Fibroblast of skin of left biceps (primary cell): ENCODE data around the gene NENF.
"Not testable (repeated sequence)": the region's sequence is repeated elsewhere in the genome, so short reads cannot be mapped to it uniquely, and the experiment has no call there.

Source experiments
- DNase-seq, 2 experiments: peaks; one replicate each; pipeline ENCODE4 v3.0.0-alpha.2; 2013; ENCODE audit warnings: low read depth in 2 of 2

Gene NENF

DNA sequence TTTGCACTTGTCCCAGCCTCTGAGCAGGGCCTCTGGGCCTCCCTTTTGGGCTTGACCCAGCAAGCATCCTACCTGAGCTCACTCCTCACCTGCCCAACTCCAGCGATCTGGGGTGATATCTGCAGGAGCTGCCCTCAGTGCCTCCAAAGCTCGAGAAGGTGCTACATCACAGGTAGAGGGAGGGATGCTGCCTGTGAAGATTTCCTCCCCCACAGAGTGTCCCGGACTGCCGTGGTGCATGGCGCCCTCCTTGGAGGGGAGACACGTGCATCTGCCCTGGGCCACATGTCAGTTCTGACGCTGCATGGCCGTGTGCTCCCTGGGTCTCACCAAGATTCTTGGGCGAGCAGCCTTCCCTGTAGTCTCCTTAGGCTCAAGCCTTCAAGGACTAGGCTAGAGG, 27.7 kb downstream of the NENF start:
- no peak for DNase-seq

- no peak for DNase-seq
Observed at GRCh38 chr1:212461916-212462660, 29.4 kb downstream of the NENF start.

GRCh38 chr1:212463565-212464285, 31.0 kb downstream of the NENF start:
- no peak for DNase-seq

DNA sequence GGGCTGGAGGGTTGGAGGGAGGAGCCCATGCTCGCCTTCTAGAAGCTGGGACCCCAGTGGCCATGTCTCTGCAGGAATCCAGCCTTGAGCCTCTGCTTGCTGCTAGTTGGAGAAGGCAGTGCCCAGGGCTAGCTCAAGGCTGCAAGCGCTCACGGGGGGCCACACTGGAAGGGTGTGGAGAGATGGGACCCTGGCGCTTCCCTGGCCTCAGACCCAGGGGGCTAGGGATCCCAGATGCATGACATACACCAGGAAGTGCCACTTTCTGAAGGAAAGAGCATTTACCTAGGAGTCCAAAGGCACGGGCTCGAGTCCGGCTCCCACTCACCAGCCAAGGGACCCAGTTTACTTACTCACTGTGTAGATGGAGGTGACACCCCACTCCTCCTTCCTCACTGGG, 32.6 kb downstream of the NENF start:
- no peak for DNase-seq

GRCh38 chr1:212466437-212466836, 33.7 kb downstream of the NENF start:
- no peak for DNase-seq

DNA sequence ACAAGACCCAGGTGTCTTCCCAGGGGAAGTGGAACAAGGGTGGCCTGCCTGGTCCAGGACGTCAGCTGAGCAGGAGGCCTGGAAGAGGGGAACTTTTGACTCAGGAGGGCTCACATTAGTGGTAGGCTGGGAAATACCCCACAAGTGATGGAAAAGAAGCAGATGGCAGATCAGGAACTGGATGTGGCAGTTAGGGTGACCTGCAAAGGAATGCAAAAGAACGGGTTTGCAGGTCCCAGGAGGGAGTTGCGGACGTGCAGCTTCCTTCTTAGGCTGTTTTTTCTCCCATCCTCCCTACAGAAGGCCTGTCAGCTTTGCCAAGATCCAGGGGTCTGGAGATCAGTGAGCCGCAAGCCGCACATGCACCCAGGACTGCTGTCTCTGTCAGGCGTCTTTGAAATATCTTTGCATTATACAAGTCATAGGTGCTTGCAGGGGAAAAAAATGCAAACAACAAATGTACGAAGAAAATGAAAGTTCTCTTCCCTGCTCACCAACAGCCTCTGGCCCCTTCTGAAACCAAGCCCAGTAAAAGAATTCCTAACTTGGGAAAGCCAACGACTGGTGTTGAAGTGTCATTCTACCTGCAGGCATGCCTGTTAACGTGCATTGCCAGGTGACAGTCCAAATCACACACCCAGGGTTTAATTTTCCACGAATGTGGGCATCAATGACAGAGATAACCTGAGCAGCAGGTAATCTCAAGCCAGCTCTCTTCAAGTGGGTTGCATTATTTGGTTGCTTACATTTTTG, 34.4 kb downstream of the NENF start:
- DNase-seq = no peak

GRCh38 chr1:212467843-212468482, 35.2 kb downstream of the NENF start:
- no peak for DNase-seq

DNA sequence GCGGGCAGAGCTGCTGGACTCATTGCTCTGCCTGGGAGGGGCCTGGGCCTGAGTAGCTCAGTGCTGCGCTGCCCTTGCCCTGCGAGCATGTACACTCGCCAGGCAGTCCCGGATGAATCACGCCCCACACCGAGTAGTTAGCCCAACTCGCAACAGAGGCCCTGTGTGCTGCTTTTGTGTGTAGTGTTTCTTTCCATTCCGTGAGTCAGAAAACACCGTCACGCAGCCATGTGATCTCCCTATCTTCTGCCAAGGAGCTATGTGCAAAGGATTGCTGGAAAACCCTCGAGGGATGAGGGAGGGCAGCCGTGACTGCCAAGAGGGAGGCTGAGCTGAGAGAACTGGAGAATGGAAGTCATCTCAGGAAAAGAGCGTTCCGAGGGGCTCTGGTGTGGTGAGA, 37.3 kb downstream of the NENF start:
- peak; percentile 82 to 83 for DNase-seq

- no peak for DNase-seq
Observed at GRCh38 chr1:212471286-212471685, 38.6 kb downstream of the NENF start.

DNA sequence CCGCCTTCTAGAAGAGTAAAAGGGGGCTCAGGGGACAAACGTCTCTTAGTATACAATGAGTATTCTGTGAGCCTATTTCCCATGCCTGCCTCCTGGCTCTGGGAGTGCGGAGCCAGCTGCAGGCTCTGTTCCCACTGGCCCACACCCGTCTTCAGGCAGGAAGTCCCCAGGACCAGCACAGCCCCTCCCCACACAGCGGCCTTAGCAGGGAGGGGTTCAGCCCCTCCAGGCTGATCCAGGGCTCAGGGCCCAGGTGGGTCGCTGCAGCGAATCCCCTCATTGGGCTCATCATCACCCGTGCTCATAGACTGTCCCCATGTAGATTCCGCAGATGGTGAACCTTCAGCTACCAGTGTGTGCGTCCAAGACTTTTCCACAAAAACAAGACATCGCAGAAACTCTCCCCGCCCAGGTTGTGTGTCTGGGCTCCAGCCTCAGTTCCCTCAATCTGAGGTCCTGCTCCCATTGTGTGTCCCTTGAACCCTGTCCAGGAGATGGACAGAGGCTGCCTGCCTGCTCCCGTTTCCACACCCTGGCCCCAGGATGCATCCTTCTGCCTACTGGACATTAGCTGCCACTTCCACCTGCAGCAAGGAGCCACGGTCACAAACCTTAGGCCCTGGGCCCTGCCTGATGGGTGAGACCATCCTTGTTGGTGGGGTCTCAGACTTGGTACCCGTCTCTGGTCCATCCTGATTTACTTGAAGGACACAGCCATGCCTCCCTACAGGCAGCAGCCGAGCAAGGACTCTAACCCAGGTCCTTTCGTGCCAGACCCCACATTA, 39.4 kb downstream of the NENF start:
- no peak for DNase-seq

- no peak for DNase-seq
Observed at GRCh38 chr1:212473729-212474128, 41.0 kb downstream of the NENF start.

DNA sequence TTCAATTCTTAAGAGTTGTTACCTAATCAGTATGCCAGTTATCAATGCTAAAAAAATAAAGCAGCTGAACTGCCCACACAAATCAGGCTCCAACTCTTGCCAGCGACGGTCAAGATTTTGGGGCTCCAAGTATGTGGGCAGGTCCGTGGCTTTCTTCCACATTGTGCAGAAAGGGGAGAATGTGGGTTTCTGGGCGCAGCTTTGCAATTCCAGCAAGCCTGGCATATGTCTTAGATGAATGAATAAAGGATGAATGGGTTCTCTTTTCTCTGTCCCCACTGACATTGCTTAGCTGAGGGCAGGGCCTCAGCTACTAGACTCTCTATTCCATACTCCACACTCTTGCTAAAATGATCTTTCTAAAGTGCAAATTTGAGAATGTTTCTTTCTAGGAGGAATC, 42.4 kb downstream of the NENF start:
- no peak for DNase-seq

DNA sequence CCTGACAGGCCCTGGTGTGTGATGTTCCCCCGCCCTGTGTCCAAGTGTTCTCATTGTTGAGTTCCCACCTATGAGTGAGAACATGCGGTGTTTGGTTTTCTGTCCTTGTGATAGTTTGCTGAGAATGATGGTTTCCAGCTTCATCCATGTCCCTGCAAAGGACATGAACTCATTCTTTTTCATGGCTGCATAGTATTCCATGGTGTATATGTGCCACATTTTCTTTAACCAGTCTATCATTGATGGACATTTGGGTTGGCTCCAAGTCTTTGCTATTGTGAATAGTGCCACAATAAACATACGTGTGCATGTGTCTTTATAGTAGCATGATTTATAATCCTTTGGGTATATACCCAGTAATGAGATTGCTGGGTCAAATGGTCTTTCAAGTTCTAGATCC, 43.1 kb downstream of the NENF start:
- DNase-seq = not testable (repeated sequence)

GRCh38 chr1:212477014-212477679, 44.4 kb downstream of the NENF start:
- peak; percentile 47 for DNase-seq

- DNase-seq = no peak
Observed at GRCh38 chr1:212477680-212478466, 45.2 kb downstream of the NENF start.

- no peak for DNase-seq
Observed at GRCh38 chr1:212478467-212479025, 45.8 kb downstream of the NENF start.

- no peak for DNase-seq
Observed at GRCh38 chr1:212479188-212479587, 46.5 kb downstream of the NENF start.

DNA sequence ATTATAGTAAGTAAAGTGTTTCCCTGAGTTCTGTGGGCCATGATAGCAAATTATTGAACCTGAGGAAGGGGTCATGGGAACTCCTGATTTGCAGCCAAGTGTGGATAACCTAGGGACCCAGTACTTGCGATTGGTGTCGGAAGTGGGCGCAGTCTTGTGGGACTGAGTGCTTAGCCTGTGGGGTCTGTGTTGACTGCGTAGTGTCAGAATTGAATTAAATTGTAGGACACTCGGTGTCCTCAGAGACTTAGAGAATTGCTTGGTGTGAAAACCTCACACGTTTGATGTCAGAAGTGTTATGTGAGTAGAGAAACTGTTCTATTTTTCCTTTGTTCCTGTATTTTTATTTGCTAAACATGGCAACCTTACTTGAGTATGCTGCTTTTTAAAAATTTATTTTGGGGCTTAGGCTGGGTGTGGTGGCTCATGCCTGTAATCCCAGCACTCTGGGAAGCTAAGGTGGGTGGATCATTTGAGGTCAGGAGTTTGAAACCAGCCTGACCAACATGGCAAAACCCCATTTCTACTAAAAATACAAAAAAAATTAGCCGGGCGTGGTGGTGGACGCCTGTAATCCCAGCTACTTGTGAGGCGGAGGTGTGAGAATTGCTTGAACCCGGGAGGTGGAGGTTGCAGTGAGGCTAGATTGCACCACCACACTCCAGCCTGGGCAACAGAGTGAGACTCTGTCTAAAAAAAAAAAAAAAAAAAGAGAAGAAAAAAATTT, 48.2 kb downstream of the NENF start:
- DNase-seq = not testable (repeated sequence)

- DNase-seq = no peak
Observed at GRCh38 chr1:212481438-212481767, 48.7 kb downstream of the NENF start.
